Measurements from ENCODE around the gene CNOT10.
"Not testable (repeated sequence)": the region's sequence is repeated elsewhere in the genome, so short reads cannot be mapped to it uniquely, and the experiment has no call there.

The CNOT10 gene, protein sequence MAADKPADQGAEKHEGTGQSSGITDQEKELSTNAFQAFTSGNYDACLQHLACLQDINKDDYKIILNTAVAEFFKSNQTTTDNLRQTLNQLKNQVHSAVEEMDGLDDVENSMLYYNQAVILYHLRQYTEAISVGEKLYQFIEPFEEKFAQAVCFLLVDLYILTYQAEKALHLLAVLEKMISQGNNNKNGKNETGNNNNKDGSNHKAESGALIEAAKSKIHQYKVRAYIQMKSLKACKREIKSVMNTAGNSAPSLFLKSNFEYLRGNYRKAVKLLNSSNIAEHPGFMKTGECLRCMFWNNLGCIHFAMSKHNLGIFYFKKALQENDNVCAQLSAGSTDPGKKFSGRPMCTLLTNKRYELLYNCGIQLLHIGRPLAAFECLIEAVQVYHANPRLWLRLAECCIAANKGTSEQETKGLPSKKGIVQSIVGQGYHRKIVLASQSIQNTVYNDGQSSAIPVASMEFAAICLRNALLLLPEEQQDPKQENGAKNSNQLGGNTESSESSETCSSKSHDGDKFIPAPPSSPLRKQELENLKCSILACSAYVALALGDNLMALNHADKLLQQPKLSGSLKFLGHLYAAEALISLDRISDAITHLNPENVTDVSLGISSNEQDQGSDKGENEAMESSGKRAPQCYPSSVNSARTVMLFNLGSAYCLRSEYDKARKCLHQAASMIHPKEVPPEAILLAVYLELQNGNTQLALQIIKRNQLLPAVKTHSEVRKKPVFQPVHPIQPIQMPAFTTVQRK

GRCh38 chr3:32684800-32685542 lies at the start of gene CNOT10:
Gene CNOT10 (plus strand): TSS chr3:32685188. CDS start chr3:32685461, 273 bp downstream.
- DNase-seq = peak; percentile 97

DNA sequence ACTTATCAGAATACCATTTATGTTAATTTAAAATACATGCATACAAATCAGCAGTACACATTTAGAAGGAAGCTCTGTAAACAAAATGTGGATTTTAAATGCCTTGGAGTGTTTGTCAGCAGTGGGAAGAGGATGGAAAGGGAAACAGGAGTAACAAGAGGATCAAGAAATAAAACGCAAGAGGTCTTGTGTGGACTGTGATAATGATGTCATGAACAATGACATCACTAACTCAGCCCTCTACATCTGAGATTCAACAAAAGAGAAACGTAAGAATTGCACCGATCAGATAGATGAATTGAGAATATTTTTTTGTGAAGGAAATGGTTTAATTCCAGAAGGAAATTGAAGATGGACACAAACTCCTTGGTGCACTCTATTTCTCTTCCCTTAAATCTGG lies 44.0 kb upstream of the CNOT10 start:
- DNase-seq = peak; percentile 27

DNA sequence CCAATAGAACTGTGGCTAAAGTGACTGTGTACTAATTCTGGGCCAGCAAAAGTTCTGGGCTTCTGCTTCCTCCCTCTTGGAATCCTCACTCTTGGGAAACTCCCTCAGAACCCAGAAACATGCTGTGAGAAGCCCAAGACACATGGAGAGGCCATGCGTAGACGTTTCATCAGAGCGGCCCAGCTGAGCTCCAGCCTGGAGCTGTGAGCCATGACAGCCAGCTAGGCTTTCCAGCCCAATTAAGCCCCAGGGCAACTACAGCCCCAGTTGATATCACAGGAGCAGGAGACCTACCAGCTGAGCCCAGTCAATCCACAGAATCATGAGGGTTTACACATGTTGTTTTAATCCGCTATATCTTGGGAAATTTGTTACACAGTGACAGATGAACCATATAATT lies 43.6 kb upstream of the CNOT10 start:
- DNase-seq = peak; percentile 83

GRCh38 chr3:32643354-32643753 lies 41.6 kb upstream of the CNOT10 start:
- DNase-seq = no peak

DNA sequence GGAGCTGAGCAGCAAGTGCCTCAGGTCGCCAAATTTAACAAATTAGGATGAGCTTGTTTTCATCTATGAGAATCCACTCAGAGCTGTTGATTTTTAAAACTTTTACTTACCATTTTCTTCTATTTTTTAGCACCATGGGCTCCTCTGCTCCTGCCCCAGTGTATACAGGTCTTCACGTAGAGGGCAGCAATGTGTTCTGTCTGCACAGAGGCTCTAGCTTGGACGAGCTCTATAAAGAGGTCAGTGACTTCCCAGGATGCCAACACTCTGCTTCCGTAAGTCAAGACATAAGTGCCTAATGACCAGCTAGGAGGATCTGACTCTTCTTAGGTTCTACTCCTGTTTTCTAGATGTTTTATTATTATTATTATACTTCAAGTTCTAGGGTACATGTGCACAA lies 41.2 kb upstream of the CNOT10 start:
- DNase-seq = no peak

- DNase-seq = no peak
Measured at GRCh38 chr3:32644380-32644779, 40.6 kb upstream of the CNOT10 start.

- no peak for DNase-seq
Measured at GRCh38 chr3:32646761-32647160, 38.2 kb upstream of the CNOT10 start.

GRCh38 chr3:32652337-32653100 lies 32.5 kb upstream of the CNOT10 start:
- DNase-seq = not testable (repeated sequence)

GRCh38 chr3:32655167-32655566 lies 29.8 kb upstream of the CNOT10 start:
- no peak for DNase-seq

GRCh38 chr3:32660634-32661033 lies 24.4 kb upstream of the CNOT10 start:
- no peak for DNase-seq

DNA sequence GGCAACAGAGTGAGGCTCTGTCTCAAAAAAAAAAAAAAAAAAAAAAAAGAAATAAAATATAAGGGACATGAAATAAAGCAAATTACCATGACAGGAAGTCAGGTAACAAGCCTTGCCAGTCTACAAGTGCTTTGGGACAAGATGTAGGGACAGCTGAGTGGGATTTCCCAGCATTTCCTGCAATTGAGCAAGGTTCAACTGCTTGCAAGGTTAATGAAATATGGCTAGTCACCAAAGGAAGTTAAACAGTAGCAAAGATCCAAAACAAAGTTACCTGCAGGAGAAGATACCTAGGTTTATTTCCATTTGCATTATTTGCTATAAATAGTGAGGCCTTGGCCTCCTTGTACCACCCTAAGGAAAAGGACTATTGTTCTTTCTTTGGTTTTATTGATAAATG lies 22.3 kb upstream of the CNOT10 start:
- no peak for DNase-seq

DNA sequence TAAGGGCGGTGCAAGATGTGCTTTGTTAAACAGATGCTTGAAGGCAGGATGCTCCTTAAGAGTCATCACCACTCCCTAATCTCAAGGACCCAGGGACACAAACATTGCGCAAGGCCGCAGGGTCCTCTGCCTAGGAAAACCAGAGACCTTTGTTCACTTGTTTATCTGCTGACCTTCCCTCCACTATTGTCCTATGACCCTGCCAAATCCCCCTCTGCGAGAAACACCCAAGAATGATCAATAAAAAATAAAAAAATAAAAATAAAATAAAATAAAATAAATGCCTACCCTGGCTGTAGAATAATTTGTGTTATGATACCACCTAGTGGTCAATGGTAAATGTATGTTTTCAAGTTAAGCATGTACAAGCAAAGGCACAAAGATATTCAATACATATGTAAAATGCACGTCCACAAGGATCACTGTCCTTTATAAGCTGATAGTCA lies 20.3 kb upstream of the CNOT10 start:
- DNase-seq = peak; percentile 72

DNA sequence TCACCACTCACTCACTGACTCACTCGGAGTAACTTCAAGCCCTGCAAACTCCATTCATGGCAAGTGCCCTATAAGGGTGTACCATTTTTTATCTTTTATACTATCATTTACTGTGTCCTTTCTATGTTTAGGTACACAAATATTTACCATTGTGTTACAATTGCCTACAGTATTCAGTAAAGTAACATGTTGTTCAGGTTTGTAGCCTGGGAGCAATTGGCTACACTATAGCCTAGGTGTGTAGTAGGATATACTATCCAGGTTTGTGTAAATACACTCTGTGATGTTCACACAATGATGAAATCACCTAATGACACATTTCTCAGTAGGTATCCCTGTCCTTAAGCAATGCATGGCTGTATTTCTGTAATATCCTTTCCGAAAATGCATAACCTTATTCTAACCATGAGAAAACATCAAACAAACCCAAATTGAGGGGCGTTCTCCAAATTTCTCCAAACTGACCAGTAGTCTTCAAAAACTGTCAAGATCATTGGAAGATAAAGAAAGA lies 17.9 kb upstream of the CNOT10 start:
- DNase-seq = no peak

DNA sequence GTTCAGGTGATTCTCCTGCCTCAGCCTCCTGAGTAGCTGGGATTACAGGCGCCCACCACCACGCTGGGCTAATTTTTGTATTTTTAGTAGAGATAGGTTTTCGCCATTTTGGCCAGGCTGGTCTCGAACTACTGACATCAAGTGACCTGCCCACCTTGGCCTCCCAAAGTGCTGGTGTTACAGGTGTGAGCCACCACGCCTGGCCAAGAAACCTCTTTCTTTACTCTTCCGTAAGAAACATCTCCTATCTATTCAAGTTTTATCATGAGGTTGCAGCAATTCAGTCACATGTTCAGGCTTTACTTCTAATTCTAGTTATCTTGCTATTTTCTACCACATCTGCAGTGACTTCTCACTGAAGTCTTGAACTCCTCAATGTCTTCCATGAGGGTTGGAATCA lies 15.8 kb upstream of the CNOT10 start:
- DNase-seq = not testable (repeated sequence)

- not testable (repeated sequence) for DNase-seq
Measured at GRCh38 chr3:32673730-32674129, 11.3 kb upstream of the CNOT10 start.

- DNase-seq = no peak
Measured at GRCh38 chr3:32675164-32675563, 9.8 kb upstream of the CNOT10 start.

- DNase-seq = no peak
Measured at GRCh38 chr3:32675650-32676049, 9.3 kb upstream of the CNOT10 start.

GRCh38 chr3:32681811-32682210 lies 3.2 kb upstream of the CNOT10 start:
- no peak for DNase-seq

- DNase-seq = no peak
Measured at GRCh38 chr3:32684029-32684799, 774 bp upstream of the CNOT10 start.

GRCh38 chr3:32685543-32686185 lies 676 bp downstream of the CNOT10 start:
- no peak for DNase-seq

DNA sequence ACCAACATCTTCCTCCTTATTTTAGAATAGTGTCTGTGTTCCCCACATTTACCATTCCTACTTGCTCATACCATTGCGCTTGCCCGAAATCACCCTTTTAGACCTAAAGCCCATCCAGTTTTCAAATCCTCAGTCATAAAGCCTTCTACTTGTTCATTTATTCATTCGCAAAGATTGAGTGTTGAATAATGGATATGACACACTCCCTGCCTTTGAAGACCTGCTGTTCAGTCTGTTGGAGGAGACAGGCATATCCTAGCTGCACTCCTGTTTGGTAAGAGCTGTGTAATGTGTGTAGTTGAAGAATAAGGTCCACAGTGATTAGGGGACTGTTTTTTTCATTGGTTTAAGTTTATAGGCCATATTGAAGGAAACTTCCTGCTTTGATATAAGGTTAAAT lies 1.7 kb downstream of the CNOT10 start:
- DNase-seq = peak; percentile 35
